RCC 7860 (cell line): ENCODE data around the gene NOD2.

Experiments used
- DNase-seq: peaks from one replicate; pipeline ENCODE4 v3.0.0-alpha.2; 2015; ENCODE audit warnings: low spot score
- FAIRE-seq: peaks from 2 replicates; lab custom pipeline; 2012; peaks lifted over from hg19 to GRCh38; lab: Jason Lieb, UNC

NOD2 gene

GRCh38 chr16:50739031-50739430, 45.6 kb downstream of the NOD2 start:
- DNase-seq, result no peak
- no peak for FAIRE-seq

- DNase-seq, result no peak
- no peak for FAIRE-seq
Measured at GRCh38 chr16:50740736-50741135, 47.3 kb downstream of the NOD2 start.

GRCh38 chr16:50741225-50741780, 47.9 kb downstream of the NOD2 start:
- DNase-seq (no peak), FAIRE-seq (no peak)

GRCh38 chr16:50741781-50742575, 48.6 kb downstream of the NOD2 start, which contains the start of gene CYLD:
TSS of gene CYLD (plus strand) at chr16:50742086. CDS start at chr16:50749699, 7,613 bp downstream.
- peak; percentile 95 for FAIRE-seq
- peak; percentile 95 for DNase-seq

GRCh38 chr16:50742576-50743200, 49.3 kb downstream of the NOD2 start:
- FAIRE-seq (no peak), DNase-seq (peak; percentile 5)

GRCh38 chr16:50743581-50744225, 50.3 kb downstream of the NOD2 start:
- DNase-seq (no peak), FAIRE-seq (no peak)

- FAIRE-seq (no peak), DNase-seq (peak; percentile 8)
Measured at GRCh38 chr16:50744881-50745280, 51.5 kb downstream of the NOD2 start.

- FAIRE-seq, result no peak
- DNase-seq, result no peak
Measured at GRCh38 chr16:50745940-50746339, 52.5 kb downstream of the NOD2 start.

- no peak for DNase-seq
- no peak for FAIRE-seq
Measured at GRCh38 chr16:50747207-50747956, 54.0 kb downstream of the NOD2 start.

GRCh38 chr16:50751528-50751927, 58.1 kb downstream of the NOD2 start:
- FAIRE-seq (no peak), DNase-seq (no peak)

- FAIRE-seq, result no peak
- DNase-seq, result no peak
Measured at GRCh38 chr16:50752471-50753235, 59.2 kb downstream of the NOD2 start.

- FAIRE-seq (no peak), DNase-seq (no peak)
Measured at GRCh38 chr16:50756473-50756872, 63.1 kb downstream of the NOD2 start.

GRCh38 chr16:50761267-50761666, 67.9 kb downstream of the NOD2 start:
- FAIRE-seq (no peak), DNase-seq (no peak)

- DNase-seq, result no peak
- FAIRE-seq, result no peak
Measured at GRCh38 chr16:50762241-50762640, 68.8 kb downstream of the NOD2 start.

GRCh38 chr16:50763211-50763610, 69.8 kb downstream of the NOD2 start:
- no peak for DNase-seq
- no peak for FAIRE-seq

- no peak for FAIRE-seq
- no peak for DNase-seq
Measured at GRCh38 chr16:50765260-50765659, 71.9 kb downstream of the NOD2 start.

GRCh38 chr16:50765861-50766260, 72.5 kb downstream of the NOD2 start:
- DNase-seq (no peak), FAIRE-seq (no peak)

GRCh38 chr16:50767197-50767596, 73.8 kb downstream of the NOD2 start:
- no peak for FAIRE-seq

GRCh38 chr16:50771366-50771765, 78.0 kb downstream of the NOD2 start:
- DNase-seq, result no peak
- peak; percentile 24 for FAIRE-seq

More at GRCh38 chr16:50767197-50767596, 73.8 kb downstream of the NOD2 start:
- no peak for DNase-seq

- no peak for DNase-seq
- no peak for FAIRE-seq
Measured at GRCh38 chr16:50774405-50774804, 81.0 kb downstream of the NOD2 start.
